Measurements from ENCODE around the gene CCR3. TPM values are rescaled to one million over a fixed set of nuclear protein-coding genes. Genes with fewer than 3 reads are reported as not detected.

The CCR3 gene
- total RNA-seq, 1 donor from 2014 or later: not detected

DNA sequence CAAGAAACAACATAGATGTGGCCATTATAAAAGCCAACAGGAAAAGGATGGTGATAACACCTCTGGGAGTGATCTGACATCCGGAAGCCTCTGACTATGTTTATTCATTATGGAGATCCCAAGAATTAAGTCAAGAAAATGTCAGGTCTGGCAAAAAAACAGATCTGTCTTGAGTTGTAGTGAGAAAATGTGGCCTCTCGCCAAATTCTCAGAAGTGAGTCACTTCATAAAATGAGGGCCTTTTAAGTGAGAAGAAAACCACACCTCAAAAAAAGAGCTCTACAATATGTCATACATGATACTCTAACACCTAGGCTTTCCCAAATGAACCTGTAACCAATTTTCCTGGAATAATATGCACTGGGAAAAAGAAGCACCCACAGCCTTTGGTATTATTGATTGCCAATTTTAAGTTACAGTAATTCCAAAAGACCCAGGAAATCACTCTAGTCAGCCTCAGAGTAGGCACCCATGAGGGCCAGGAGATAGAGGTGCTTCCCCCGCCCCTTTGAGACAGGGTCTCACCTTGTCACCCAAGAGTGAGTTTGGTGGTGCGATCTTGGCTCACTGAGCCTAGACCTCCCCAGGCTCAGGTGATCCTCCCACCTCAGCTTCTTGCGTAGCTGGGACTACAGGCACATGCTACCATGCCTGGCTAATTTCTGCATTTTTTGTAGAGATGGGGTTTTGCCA, 38.0 kb downstream of the CCR3 start:
- no peaks in the 10 kb centered on the region for H3K36me3 Mint-ChIP-seq
- no peaks in the 10 kb centered on the region for H3K9me3 ChIP-seq (ENCODE audit: low read depth)
- no peak overlapping the region for H3K9ac ChIP-seq
- TF ChIP-seq EZH2phosphoT487 (IDR thresholded peaks at IDR 0.05) (no peak), EZH2 (IDR thresholded peaks at IDR 0.05) (no peak)
- TF ChIP-seq, protein P1, sequence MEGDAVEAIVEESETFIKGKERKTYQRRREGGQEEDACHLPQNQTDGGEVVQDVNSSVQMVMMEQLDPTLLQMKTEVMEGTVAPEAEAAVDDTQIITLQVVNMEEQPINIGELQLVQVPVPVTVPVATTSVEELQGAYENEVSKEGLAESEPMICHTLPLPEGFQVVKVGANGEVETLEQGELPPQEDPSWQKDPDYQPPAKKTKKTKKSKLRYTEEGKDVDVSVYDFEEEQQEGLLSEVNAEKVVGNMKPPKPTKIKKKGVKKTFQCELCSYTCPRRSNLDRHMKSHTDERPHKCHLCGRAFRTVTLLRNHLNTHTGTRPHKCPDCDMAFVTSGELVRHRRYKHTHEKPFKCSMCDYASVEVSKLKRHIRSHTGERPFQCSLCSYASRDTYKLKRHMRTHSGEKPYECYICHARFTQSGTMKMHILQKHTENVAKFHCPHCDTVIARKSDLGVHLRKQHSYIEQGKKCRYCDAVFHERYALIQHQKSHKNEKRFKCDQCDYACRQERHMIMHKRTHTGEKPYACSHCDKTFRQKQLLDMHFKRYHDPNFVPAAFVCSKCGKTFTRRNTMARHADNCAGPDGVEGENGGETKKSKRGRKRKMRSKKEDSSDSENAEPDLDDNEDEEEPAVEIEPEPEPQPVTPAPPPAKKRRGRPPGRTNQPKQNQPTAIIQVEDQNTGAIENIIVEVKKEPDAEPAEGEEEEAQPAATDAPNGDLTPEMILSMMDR (IDR thresholded peaks at IDR 0.05): no peak
- no peak overlapping the region for H3K27ac ChIP-seq
- H3K79me2 ChIP-seq (ENCODE audit: low read depth): no peaks in the 10 kb centered on the region
- peaks cover 12% of the 10 kb centered on the region for H3K9me3 Mint-ChIP-seq
- H4K20me1 ChIP-seq (ENCODE audit: low read depth): no peaks in the 10 kb centered on the region
- no peak overlapping the region for H3K27ac Mint-ChIP-seq
- no peak overlapping the region for H3K4me3 ChIP-seq
- H3K27me3 Mint-ChIP-seq (ENCODE audit: insufficient read depth, low read depth): peaks cover 7% of the 10 kb centered on the region
- no peaks in the 10 kb centered on the region for H3F3A ChIP-seq (ENCODE audit: low read depth)
- no peak for DNase-seq (ENCODE audit: low spot score)
- no peaks in the 10 kb centered on the region for H3K36me3 ChIP-seq
- H3K27me3 ChIP-seq: no peaks in the 10 kb centered on the region
- no peak overlapping the region for H3K4me2 ChIP-seq
- no peaks in the 10 kb centered on the region for H3K4me1 Mint-ChIP-seq
- no peak overlapping the region for H3K4me3 Mint-ChIP-seq
- H3K4me1 ChIP-seq: no peaks in the 10 kb centered on the region
- no peak overlapping the region for H2AFZ ChIP-seq (replicated peaks)

DNA sequence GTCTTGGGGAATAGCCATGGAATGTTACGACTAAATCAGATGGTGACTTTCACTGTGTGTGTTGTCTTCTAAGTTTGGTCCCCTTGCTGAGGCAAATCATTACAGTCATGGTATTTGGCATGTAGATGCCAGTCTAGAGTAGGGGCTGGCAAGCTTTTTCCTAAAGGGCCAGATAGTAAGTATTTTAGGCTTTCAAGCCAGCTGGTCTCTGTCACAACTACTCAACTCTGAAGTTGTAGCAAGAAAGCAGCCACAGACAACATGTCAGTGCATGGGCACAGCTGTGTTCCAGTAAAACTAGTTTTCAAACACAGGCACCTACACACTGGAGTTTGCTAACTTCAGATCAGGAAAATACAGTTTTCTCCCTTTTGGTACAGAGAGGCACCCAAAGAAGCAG, 39.3 kb downstream of the CCR3 start:
- Mint-ChIP-seq H3K4me1 (no peaks in the 10 kb centered on the region), H3K4me3 (no peak overlapping the region), H3K36me3 (no peaks in the 10 kb centered on the region), H3K9me3 (peaks cover 12% of the 10 kb centered on the region), H3K27me3 (ENCODE audit: insufficient read depth, low read depth) (peaks cover 7% of the 10 kb centered on the region), H3K27ac (no peak overlapping the region)
- no peak for DNase-seq (ENCODE audit: low spot score)
- Histone ChIP-seq H3K27ac (no peak overlapping the region), H3K9me3 (ENCODE audit: low read depth) (no peaks in the 10 kb centered on the region), H3F3A (ENCODE audit: low read depth) (no peaks in the 10 kb centered on the region), H3K9ac (no peak overlapping the region), H4K20me1 (ENCODE audit: low read depth) (no peaks in the 10 kb centered on the region), H2AFZ (replicated peaks) (no peak overlapping the region), H3K27me3 (no peaks in the 10 kb centered on the region), H3K4me2 (no peak overlapping the region), H3K36me3 (no peaks in the 10 kb centered on the region), H3K79me2 (ENCODE audit: low read depth) (no peaks in the 10 kb centered on the region), H3K4me3 (no peak overlapping the region), H3K4me1 (no peaks in the 10 kb centered on the region)
- TF ChIP-seq EZH2 (IDR thresholded peaks at IDR 0.05) (no peak), EZH2phosphoT487 (IDR thresholded peaks at IDR 0.05) (no peak)
- TF ChIP-seq, protein P1 (IDR thresholded peaks at IDR 0.05): no peak

DNA sequence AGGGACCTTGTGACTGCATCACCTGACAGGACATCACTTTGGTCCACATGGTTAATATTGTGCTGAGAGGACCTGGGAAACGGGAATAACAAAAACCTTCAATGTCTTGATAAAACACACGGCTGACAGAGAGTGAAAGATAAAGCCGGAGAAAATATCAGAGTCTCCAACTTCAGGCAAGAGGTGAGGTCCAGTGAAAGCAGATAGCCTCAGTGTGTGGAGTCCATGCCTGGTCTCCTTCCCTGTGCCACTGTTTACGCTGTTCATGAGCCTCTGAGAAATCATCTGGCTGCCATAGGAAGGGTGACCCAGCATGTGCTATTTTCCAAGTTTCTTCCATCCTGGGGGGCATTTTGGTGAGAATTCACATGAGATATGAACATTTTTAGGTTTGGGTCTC, 39.8 kb downstream of the CCR3 start:
- Mint-ChIP-seq H3K4me1 (no peaks in the 10 kb centered on the region), H3K27ac (no peak overlapping the region), H3K4me3 (no peak overlapping the region), H3K9me3 (peaks cover 8% of the 10 kb centered on the region), H3K36me3 (no peaks in the 10 kb centered on the region), H3K27me3 (ENCODE audit: insufficient read depth, low read depth) (peaks cover 3% of the 10 kb centered on the region)
- H3K27ac ChIP-seq: no peak overlapping the region
- H3K4me3 ChIP-seq: no peak overlapping the region
- TF ChIP-seq EZH2 (IDR thresholded peaks at IDR 0.05): no peak
- TF ChIP-seq, protein P1 (IDR thresholded peaks at IDR 0.05): no peak
- TF ChIP-seq EZH2phosphoT487 (IDR thresholded peaks at IDR 0.05): no peak
- no peaks in the 10 kb centered on the region for H4K20me1 ChIP-seq (ENCODE audit: low read depth)
- no peak overlapping the region for H2AFZ ChIP-seq (replicated peaks)
- no peaks in the 10 kb centered on the region for H3K36me3 ChIP-seq
- H3K9me3 ChIP-seq (ENCODE audit: low read depth): no peaks in the 10 kb centered on the region
- no peak overlapping the region for H3K4me2 ChIP-seq
- no peak overlapping the region for H3K9ac ChIP-seq
- no peak for DNase-seq (ENCODE audit: low spot score)
- no peaks in the 10 kb centered on the region for H3F3A ChIP-seq (ENCODE audit: low read depth)
- no peaks in the 10 kb centered on the region for H3K27me3 ChIP-seq
- H3K4me1 ChIP-seq: no peaks in the 10 kb centered on the region
- no peaks in the 10 kb centered on the region for H3K79me2 ChIP-seq (ENCODE audit: low read depth)

All from neural progenitor cell (in vitro differentiated cells).